Small intestine (tissue), 7 donors: ENCODE measurements around the gene PTPN2. TPM values are rescaled to one million over a fixed set of nuclear protein-coding genes. Genes with fewer than 3 reads are reported as not detected.
"Not testable (repeated sequence)": the region's sequence is repeated elsewhere in the genome, so short reads cannot be mapped to it uniquely, and the experiment has no call there.

Experiments
- DNase-seq, 2 donors: peaks; one replicate each; pipeline versions ENCODE4 v3.0.0 to v3.0.0-alpha.2; 2013
- FAIRE-seq: peaks from 2 replicates; lab custom pipeline; 2012; peaks lifted over from hg19 to GRCh38; lab: Jason Lieb, UNC
- H3K27ac ChIP-seq, 3 donors: one replicate each; pipeline ENCODE4 v1.5.1; 2013; ENCODE audit warnings: low read length in 2 of 3, mild to moderate bottlenecking in 2 of 3, control low read depth in 1 of 3, inconsistent platforms in 1 of 3, low read depth in 1 of 3, moderate library complexity in 1 of 3
- H3K27me3 ChIP-seq, 3 donors: one replicate each; pipeline ENCODE4 v1.6.1; 2013; ENCODE audit warnings: low read length in 3 of 3, inconsistent platforms in 1 of 3; ENCODE audit not compliant: control insufficient read depth in 3 of 3, insufficient read depth in 3 of 3
- H3K36me3 ChIP-seq, 3 donors: one replicate each; pipeline ENCODE4 v1.6.1; 2013; ENCODE audit warnings: low read length in 3 of 3, inconsistent platforms in 1 of 3, low read depth in 1 of 3, mild to moderate bottlenecking in 1 of 3, moderate library complexity in 1 of 3; ENCODE audit not compliant: control insufficient read depth in 3 of 3, insufficient read depth in 2 of 3
- H3K4me1 ChIP-seq, 3 donors: one replicate each; pipeline ENCODE4 v1.6.1; 2013; ENCODE audit warnings: low read length in 2 of 3, inconsistent platforms in 1 of 3, low read depth in 1 of 3, mild to moderate bottlenecking in 1 of 3, moderate library complexity in 1 of 3; ENCODE audit not compliant: control insufficient read depth in 3 of 3, insufficient read depth in 2 of 3
- H3K4me3 ChIP-seq, 3 donors: one replicate each; pipeline ENCODE4 v1.5.1; 2013; ENCODE audit warnings: low read length in 3 of 3, control low read depth in 1 of 3, inconsistent platforms in 1 of 3, low read depth in 1 of 3, mild to moderate bottlenecking in 1 of 3, moderate library complexity in 1 of 3
- H3K9me3 ChIP-seq, 2 donors: one replicate each; pipeline ENCODE4 v1.6.1; 2013; ENCODE audit warnings: low read depth in 1 of 2, low read length in 1 of 2; ENCODE audit not compliant: control insufficient read depth in 2 of 2, insufficient read depth in 1 of 2
- WGBS, 3 donors: extraction: QIAGEN DNeasy Blood & Tissue Kit; methylation state at CpG; one replicate each; pipeline ENCODE4 v1.1.7; 2013; 5-methylcytosine and 5-hydroxymethylcytosine counted together
- polyA plus RNA-seq, 4 donors: library from polyadenylated mRNA; stranded (reverse) in 3 of 4; unstranded in 1 of 4; fragments of 200-250 nt in 3 of 4; fragments of 120-200 nt in 1 of 4; gene quantifications; one replicate each; pipeline versions ENCODE4 v1.2.1 to v1.2.3, GENCODE V29; 2013
- donor health status: healthy with polysubstance abuse.
- donor health status: control.
- donor health status: control.
- donor health status: Bipolar disorder and iron deficiency.
- donor health status: healthy.

The PTPN2 gene
- polyA plus RNA-seq, 4 donors = 25.7 to 53.9 (median 31.1) TPM

GRCh38 chr18:12756619-12757239 is 127.3 kb downstream of the PTPN2 start:
- not testable (repeated sequence) for H3K36me3 ChIP-seq, H3K9me3 ChIP-seq, H3K27me3 ChIP-seq, H3K4me1 ChIP-seq, H3K4me3 ChIP-seq, H3K27ac ChIP-seq, FAIRE-seq, DNase-seq
- WGBS, 3 donors = 91 to 95% (median 91%) methylated on average over 14 of the region's 14 CpGs

- 98 to 100% (median 98%) methylated on average over 6 of the region's 6 CpGs for WGBS, 3 donors
- not testable (repeated sequence) for H3K27me3 ChIP-seq, H3K36me3 ChIP-seq, FAIRE-seq, DNase-seq, H3K4me3 ChIP-seq, H3K27ac ChIP-seq, H3K4me1 ChIP-seq, H3K9me3 ChIP-seq
These were observed 128.4 kb downstream of the PTPN2 start for GRCh38 chr18:12755606-12756005.

GRCh38 chr18:12754511-12754910 is 129.5 kb downstream of the PTPN2 start:
- DNase-seq = no peak
- Histone ChIP-seq H3K27ac (no peak overlapping the region), H3K36me3 (no peaks in the 10 kb centered on the region), H3K27me3 (no peaks in the 10 kb centered on the region), H3K9me3 (no peaks in the 10 kb centered on the region), H3K4me1 (no peaks in the 10 kb centered on the region), H3K4me3 (no peak overlapping the region)
- no peak for FAIRE-seq
- 88 to 94% (median 93%) methylated on average over 6 of the region's 6 CpGs for WGBS, 3 donors

GRCh38 chr18:12751891-12752290 is 132.1 kb downstream of the PTPN2 start:
- H3K9me3 ChIP-seq = no peaks in the 10 kb centered on the region
- no peak overlapping the region for H3K27ac ChIP-seq
- H3K4me3 ChIP-seq = no peak overlapping the region
- FAIRE-seq (no peak), DNase-seq (no peak)
- whole genome bisulfite sequencing, 3 donors = 66 to 92% (median 88%) methylated on average over 4 of the region's 4 CpGs
- no peaks in the 10 kb centered on the region for H3K36me3 ChIP-seq
- no peaks in the 10 kb centered on the region for H3K27me3 ChIP-seq
- H3K4me1 ChIP-seq = no peaks in the 10 kb centered on the region

GRCh38 chr18:12751503-12751884 is 132.5 kb downstream of the PTPN2 start:
- Histone ChIP-seq H3K9me3 (no peaks in the 10 kb centered on the region), H3K4me3 (no peak overlapping the region), H3K36me3 (no peaks in the 10 kb centered on the region), H3K27ac (no peak overlapping the region), H3K4me1 (no peaks in the 10 kb centered on the region), H3K27me3 (no peaks in the 10 kb centered on the region)
- no peak for DNase-seq
- no peak for FAIRE-seq
- WGBS, 3 donors = 89 to 93% (median 91%) methylated on average over 5 of the region's 5 CpGs

GRCh38 chr18:12750715-12751502 is 133.1 kb downstream of the PTPN2 start:
- 91 to 95% (median 94%) methylated on average over 18 of the region's 18 CpGs for WGBS, 3 donors
- Histone ChIP-seq H3K36me3 (no peaks in the 10 kb centered on the region), H3K4me1 (no peaks in the 10 kb centered on the region), H3K9me3 (no peaks in the 10 kb centered on the region), H3K27ac (no peak overlapping the region), H3K4me3 (no peak overlapping the region), H3K27me3 (no peaks in the 10 kb centered on the region)
- no peak for DNase-seq
- FAIRE-seq = no peak

- 70 to 80% (median 72%) methylated on average over 14 of the region's 14 CpGs for WGBS, 3 donors
- H3K4me1 ChIP-seq = no peaks in the 10 kb centered on the region
- no peak for FAIRE-seq
- no peaks in the 10 kb centered on the region for H3K9me3 ChIP-seq
- no peak overlapping the region for H3K27ac ChIP-seq
- no peak for DNase-seq
- H3K4me3 ChIP-seq = no peak overlapping the region
- no peaks in the 10 kb centered on the region for H3K27me3 ChIP-seq
- H3K36me3 ChIP-seq = no peaks in the 10 kb centered on the region
These were observed 133.8 kb downstream of the PTPN2 start for GRCh38 chr18:12750076-12750714.

- FAIRE-seq (no peak), DNase-seq (no peak)
- H3K27ac ChIP-seq = no peak overlapping the region
- H3K36me3 ChIP-seq = no peaks in the 10 kb centered on the region
- H3K4me3 ChIP-seq = no peak overlapping the region
- no peaks in the 10 kb centered on the region for H3K9me3 ChIP-seq
- no peaks in the 10 kb centered on the region for H3K4me1 ChIP-seq
- H3K27me3 ChIP-seq = no peaks in the 10 kb centered on the region
- 71 to 78% (median 75%) methylated on average over 13 of the region's 13 CpGs for WGBS, 3 donors
These were observed 134.9 kb downstream of the PTPN2 start for GRCh38 chr18:12749121-12749520.
